Inflammatory macrophage (primary cell): ENCODE data around the gene BSN.

Experiments used
- DNase-seq, 2 donors: peaks; one replicate each; pipeline ENCODE4 v3.0.0-alpha.2; 2020 to 2022

Gene BSN

DNA sequence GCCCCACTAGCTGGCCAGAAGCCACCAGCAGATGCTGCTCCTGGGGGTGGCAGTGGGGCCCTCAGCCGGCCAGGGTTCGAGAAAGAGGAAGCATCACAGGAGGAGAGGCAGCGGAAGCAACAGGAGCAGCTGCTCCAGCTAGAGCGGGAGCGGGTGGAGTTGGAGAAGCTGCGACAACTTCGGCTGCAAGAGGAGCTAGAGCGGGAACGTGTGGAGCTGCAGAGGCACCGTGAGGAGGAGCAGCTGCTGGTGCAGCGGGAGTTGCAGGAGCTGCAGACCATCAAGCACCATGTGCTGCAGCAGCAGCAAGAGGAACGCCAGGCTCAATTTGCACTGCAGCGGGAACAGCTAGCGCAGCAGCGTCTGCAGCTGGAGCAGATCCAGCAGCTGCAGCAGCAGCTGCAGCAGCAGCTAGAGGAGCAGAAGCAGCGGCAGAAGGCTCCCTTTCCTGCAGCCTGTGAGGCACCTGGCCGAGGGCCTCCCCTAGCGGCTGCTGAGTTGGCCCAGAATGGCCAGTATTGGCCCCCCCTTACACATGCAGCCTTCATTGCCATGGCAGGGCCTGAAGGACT is 102.3 kb downstream of the BSN start:
- DNase-seq, result no peak

DNA sequence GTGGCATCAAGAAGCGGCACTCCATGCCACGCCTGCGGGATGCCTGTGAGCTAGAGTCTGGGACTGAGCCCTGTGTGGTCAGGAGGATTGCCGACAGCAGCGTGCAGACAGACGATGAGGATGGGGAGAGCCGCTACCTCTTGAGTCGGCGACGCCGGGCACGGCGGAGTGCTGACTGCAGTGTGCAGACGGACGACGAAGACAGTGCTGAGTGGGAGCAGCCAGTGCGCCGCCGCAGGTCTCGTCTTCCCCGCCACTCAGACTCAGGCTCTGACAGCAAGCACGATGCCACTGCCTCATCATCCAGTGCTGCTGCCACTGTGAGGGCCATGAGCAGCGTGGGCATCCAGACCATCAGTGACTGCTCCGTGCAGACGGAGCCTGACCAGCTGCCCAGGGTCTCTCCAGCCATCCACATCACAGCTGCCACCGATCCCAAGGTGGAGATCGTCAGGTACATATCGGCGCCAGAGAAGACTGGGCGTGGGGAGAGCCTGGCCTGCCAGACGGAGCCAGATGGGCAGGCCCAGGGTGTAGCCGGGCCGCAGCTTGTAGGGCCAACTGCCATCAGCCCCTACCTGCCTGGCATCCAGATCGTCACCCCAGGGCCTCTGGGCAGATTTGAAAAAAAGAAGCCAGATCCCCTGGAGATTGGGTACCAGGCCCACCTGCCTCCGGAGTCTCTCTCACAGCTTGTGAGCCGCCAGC is 103.1 kb downstream of the BSN start:
- no peak for DNase-seq

GRCh38 chr3:49658711-49659110 is 104.4 kb downstream of the BSN start:
- DNase-seq, result no peak

DNA sequence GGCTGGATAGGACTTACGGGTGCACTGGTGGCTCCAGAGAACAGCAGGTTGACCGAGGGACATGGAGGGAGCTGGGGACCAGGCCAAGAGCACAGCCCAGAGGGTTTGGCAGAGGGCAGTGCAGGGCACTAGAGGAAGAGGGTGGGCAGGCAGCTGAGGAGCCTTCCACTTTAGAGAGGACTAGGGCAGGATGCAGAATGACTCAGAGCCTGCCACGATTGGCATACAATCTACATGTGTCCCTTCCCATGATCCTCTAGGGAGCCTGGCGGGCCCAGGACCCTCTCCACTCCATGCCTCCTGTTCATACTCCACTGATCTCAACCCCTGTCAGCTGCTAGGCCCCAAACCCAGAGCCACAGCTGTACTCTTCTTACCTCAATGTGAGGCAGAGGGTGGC is 105.5 kb downstream of the BSN start:
- DNase-seq, result no peak

- DNase-seq, result no peak
Measured at GRCh38 chr3:49661281-49661680, 107.0 kb downstream of the BSN start.

DNA sequence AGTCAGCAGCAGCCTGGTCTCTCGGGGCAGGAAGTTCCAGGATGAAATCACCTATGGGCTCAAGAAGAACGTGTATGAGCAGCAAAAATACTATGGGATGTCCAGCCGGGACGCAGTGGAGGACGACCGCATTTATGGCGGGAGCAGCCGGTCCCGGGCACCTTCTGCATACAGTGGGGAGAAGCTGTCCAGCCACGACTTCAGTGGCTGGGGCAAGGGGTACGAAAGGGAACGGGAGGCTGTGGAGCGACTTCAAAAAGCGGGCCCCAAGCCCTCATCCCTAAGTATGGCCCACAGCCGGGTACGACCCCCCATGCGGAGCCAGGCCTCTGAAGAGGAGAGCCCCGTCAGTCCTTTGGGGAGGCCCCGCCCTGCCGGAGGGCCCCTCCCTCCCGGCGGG is 107.7 kb downstream of the BSN start:
- DNase-seq, result no peak

- DNase-seq, result no peak
Measured at GRCh38 chr3:49662720-49663413, 108.6 kb downstream of the BSN start.

DNA sequence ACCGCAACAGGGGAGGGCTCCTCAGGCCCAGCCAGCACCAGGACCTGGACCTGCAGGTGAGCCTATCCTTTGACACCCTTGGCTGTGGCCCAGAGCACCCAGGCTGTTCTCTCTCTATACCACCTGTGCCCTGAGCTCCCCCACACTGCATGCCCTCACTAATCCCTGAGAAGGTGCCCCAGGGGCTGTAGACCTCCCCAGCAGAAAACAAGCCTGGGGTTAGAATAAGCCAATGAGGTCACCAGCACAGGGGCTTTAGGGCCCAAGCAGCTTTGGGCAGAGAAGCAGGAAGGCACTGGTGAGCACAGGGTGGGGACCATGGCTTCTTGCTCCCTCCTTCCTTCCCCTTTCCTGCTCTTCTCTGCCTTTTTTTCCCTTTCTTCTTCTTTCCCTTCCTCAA is 109.6 kb downstream of the BSN start:
- DNase-seq, result no peak

DNA sequence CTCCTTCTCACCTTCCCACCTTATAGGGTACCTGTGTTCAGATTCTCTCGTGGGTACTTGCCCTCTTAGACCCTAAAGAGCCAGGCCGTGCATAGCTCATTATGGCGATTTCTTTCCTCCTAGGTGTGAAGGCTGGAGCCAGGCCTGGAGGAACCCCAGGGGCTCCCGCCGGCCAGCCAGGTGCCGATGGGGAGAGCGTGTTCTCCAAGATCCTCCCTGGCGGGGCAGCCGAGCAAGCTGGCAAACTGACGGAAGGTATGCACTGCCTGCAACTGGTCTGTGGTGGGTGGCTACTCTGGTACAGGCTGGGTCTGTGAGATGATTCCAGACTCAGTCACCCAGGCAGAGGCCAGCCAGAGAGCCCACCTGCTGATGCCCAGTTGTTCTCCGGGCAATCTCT is 110.0 kb downstream of the BSN start:
- DNase-seq, result no peak

- peak in 1 of 2 donors; percentile 13 for DNase-seq
Measured at GRCh38 chr3:49665822-49666519, 111.7 kb downstream of the BSN start.

DNA sequence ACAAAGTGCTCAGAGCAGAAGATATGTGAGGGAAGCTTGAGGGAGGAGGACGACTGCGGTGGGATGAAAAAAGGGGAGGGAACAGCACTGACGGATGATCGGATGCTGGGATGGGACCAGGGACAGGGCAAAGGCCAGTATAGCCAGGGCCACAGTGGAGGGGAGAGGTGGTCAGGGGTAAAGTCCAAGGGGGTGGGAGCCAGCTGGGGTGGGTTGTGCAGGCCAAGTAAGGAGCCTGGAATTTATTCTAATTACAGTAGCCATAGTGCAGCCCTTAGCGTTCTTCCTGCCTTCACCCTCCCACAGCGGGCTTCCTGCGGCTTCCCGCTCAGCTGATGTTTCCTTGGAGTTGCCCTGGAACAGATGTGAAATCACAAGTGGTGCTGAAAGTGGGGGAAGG is 112.3 kb downstream of the BSN start:
- no peak for DNase-seq

- DNase-seq, result no peak
Measured at GRCh38 chr3:49667701-49668413, 113.6 kb downstream of the BSN start.

DNA sequence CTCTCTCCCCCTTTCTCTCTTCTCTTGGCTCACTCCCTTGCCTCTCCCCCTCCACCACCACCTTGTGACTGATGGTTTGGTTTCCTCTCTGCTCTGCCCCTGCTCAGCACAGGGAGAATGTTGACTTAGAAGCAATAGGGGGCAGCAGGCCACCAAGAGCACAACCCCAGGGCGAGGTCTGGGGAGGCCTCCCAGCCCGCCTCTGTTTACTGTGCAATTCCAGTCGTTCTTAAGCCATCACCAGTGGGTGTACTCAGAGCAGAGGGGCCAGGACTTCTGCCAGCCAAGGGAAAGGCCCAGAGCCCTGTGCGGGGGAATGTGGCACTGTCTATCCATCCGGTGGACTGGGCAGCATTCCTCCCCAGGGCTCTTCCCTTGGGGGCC is 114.1 kb downstream of the BSN start:
- no peak for DNase-seq

DNA sequence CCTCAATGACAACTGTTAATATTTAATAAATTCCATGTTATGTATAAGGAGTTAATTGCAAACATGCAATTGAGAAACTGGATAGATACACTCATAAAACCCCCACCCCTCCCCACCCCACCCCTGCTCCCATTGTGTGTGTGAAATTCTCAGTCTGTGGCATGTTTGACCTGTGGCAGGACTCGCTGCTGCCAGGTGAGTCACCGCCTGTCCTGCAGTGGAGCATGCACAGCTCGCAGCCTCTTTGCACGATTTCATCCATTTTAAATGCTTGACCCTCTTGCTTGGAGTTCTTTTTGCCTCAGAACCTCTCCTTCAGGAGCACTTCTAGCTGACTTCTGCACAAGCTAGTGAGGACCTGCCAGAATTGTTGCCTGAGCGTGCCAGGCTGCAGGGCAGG is 114.6 kb downstream of the BSN start:
- no peak for DNase-seq

GRCh38 chr3:49669352-49669751 is 115.1 kb downstream of the BSN start:
- DNase-seq, result no peak

GRCh38 chr3:49670940-49671290 is 116.6 kb downstream of the BSN start:
- DNase-seq, result no peak

GRCh38 chr3:49671291-49672288 is 117.3 kb downstream of the BSN start:
- peak; percentile 48 to 58 for DNase-seq

- peak; percentile 28 to 31 for DNase-seq
Measured at GRCh38 chr3:49673121-49673714, 118.9 kb downstream of the BSN start.

GRCh38 chr3:49673715-49674496 is 119.6 kb downstream of the BSN start, which contains the start of gene APEH:
Gene APEH (plus strand): TSS chr3:49674351. CDS start chr3:49674402, 51 bp downstream.
- DNase-seq, result peak; percentile 99

- DNase-seq, result no peak
Measured at GRCh38 chr3:49674497-49674983, 120.3 kb downstream of the BSN start.
